ENCODE data around the gene PKNOX2.

DNA sequence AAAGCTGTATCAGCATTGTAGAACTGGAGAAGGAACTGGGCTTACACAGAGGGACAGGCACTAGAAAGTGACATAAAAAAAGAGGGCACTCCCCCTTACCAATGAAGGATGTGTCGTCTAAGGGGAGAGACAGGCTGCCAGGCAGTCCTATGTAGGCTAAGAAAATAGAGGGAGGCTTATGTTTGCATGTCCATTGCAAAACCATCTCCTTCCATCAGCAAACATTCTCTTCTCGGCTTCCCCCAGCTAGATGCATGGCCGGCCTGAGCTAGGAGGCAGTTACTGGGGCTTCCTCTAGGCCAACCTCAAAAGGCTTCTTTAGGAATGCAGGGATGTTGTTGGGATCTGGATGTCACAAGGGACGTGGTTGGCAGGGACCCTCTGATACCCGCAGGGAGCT lies 139.1 kb downstream of the PKNOX2 start:
- TF ChIP-seq, protein P1, sequence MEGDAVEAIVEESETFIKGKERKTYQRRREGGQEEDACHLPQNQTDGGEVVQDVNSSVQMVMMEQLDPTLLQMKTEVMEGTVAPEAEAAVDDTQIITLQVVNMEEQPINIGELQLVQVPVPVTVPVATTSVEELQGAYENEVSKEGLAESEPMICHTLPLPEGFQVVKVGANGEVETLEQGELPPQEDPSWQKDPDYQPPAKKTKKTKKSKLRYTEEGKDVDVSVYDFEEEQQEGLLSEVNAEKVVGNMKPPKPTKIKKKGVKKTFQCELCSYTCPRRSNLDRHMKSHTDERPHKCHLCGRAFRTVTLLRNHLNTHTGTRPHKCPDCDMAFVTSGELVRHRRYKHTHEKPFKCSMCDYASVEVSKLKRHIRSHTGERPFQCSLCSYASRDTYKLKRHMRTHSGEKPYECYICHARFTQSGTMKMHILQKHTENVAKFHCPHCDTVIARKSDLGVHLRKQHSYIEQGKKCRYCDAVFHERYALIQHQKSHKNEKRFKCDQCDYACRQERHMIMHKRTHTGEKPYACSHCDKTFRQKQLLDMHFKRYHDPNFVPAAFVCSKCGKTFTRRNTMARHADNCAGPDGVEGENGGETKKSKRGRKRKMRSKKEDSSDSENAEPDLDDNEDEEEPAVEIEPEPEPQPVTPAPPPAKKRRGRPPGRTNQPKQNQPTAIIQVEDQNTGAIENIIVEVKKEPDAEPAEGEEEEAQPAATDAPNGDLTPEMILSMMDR (IDR thresholded peaks at IDR 0.05): no peak
- no peak for TF ChIP-seq POLR2A (IDR thresholded peaks at IDR 0.05)
- no peak for TF ChIP-seq EP300 (IDR thresholded peaks at IDR 0.05)
- TF ChIP-seq POLR2AphosphoS5 (IDR thresholded peaks at IDR 0.05): no peak

Measured in sigmoid colon (tissue), 4 donors.